ENCODE results near the gene PRPS1.

DNA sequence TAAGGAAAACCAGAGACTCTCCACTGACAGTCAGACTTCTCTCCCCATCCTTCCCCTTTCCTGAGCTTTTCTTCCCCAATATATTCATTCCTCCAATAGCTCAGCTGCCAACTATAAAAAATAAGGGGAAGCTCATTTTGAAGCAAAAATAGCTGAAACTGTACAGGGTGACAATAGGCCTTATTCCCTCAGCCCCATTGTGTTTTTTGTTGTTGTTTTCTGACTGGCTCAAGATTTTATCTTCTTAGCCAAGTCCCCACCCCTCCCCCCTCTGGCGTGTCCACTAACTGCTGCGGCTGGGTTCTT lies 26.2 kb downstream of the PRPS1 start:
- no peak for TF ChIP-seq POLR2A (IDR thresholded peaks at IDR 0.05)
- TF ChIP-seq, protein P1, sequence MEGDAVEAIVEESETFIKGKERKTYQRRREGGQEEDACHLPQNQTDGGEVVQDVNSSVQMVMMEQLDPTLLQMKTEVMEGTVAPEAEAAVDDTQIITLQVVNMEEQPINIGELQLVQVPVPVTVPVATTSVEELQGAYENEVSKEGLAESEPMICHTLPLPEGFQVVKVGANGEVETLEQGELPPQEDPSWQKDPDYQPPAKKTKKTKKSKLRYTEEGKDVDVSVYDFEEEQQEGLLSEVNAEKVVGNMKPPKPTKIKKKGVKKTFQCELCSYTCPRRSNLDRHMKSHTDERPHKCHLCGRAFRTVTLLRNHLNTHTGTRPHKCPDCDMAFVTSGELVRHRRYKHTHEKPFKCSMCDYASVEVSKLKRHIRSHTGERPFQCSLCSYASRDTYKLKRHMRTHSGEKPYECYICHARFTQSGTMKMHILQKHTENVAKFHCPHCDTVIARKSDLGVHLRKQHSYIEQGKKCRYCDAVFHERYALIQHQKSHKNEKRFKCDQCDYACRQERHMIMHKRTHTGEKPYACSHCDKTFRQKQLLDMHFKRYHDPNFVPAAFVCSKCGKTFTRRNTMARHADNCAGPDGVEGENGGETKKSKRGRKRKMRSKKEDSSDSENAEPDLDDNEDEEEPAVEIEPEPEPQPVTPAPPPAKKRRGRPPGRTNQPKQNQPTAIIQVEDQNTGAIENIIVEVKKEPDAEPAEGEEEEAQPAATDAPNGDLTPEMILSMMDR (IDR thresholded peaks at IDR 0.05): no peak

All from suprapubic skin (tissue), 3 donors.